Measurements from ENCODE around the gene TRPM6. TPM values are rescaled to one million over a fixed set of nuclear protein-coding genes. Genes with fewer than 3 reads are reported as not detected.

The TRPM6 gene, protein sequence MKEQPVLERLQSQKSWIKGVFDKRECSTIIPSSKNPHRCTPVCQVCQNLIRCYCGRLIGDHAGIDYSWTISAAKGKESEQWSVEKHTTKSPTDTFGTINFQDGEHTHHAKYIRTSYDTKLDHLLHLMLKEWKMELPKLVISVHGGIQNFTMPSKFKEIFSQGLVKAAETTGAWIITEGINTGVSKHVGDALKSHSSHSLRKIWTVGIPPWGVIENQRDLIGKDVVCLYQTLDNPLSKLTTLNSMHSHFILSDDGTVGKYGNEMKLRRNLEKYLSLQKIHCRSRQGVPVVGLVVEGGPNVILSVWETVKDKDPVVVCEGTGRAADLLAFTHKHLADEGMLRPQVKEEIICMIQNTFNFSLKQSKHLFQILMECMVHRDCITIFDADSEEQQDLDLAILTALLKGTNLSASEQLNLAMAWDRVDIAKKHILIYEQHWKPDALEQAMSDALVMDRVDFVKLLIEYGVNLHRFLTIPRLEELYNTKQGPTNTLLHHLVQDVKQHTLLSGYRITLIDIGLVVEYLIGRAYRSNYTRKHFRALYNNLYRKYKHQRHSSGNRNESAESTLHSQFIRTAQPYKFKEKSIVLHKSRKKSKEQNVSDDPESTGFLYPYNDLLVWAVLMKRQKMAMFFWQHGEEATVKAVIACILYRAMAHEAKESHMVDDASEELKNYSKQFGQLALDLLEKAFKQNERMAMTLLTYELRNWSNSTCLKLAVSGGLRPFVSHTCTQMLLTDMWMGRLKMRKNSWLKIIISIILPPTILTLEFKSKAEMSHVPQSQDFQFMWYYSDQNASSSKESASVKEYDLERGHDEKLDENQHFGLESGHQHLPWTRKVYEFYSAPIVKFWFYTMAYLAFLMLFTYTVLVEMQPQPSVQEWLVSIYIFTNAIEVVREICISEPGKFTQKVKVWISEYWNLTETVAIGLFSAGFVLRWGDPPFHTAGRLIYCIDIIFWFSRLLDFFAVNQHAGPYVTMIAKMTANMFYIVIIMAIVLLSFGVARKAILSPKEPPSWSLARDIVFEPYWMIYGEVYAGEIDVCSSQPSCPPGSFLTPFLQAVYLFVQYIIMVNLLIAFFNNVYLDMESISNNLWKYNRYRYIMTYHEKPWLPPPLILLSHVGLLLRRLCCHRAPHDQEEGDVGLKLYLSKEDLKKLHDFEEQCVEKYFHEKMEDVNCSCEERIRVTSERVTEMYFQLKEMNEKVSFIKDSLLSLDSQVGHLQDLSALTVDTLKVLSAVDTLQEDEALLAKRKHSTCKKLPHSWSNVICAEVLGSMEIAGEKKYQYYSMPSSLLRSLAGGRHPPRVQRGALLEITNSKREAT (N-terminal part only)
- 1.4 to 1.9 TPM (median 1.6 TPM) in 5 replicates for total RNA-seq (2022; extraction: Qiagen RNA extraction; ENCODE audit: low read depth)

DNA sequence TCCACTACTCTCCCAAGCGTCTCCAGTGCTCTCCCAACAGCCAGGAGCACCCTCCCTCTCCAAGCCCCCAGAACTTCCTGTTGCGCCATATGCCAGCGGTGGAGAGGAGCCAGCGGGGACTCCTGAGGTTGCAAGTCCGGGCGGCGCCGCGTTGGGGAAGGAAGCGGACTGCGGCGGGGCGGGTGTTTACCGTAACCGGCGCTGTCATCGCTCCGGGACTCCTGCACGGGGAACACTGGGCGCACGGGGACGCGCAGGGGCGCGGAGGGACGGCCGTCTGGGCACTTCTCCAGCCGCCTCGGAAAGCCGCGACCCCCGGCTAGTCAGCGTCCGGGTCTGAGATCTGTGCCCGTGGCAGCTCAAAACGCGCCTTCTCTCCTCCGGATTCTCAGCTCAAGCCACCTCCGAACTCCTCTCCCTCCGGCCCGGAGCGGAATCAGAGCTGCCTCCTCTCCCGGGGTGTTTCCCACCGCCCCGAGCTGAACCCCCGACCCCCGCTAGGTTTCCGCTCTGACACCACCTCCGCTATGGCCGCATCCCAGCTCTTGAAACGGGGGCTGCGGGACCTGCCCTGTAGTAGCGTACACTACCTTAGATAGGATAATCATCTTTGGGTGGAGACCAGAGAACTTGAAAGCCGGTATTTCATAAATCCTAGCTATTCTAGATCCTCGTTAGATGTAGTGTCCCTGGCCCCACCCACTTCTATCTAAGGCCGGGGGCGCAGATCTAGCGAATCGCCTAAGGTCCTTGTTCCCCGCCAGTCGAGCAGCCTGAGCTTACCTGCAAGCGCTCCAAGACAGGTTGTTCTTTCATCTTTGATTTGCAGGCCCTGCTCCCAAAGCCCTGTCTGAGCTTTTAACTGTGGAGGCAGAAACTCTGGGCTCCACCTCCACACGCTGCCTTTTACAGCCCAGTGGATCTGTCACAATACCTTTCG lies at the start of gene TRPM6:
Gene TRPM6 (minus strand): TSS at position 881 of the 940 bp plus-strand sequence. CDS start 65 bp downstream, at position 816.

Other genes with a start within 250 kb of the TRPM6 start
- gene C9orf40, start 65.0 kb upstream of the TRPM6 start, total RNA-seq (2022; extraction: Qiagen RNA extraction; ENCODE audit: low read depth) = 8.4 to 13.1 TPM (median 12.1 TPM) in 5 replicates
- gene CARNMT1, start 140.4 kb upstream of the TRPM6 start, total RNA-seq (2022; extraction: Qiagen RNA extraction; ENCODE audit: low read depth) = 7.7 to 16.2 TPM (median 13.7 TPM) in 5 replicates
- 3.6 to 6.8 TPM (median 5.1 TPM) in 5 replicates for gene NMRK1, start 200.2 kb upstream of the TRPM6 start, total RNA-seq (2022; extraction: Qiagen RNA extraction; ENCODE audit: low read depth)
- 14.7 to 21.8 TPM (median 15.6 TPM) in 5 replicates for gene OSTF1, start 200.6 kb upstream of the TRPM6 start, total RNA-seq (2022; extraction: Qiagen RNA extraction; ENCODE audit: low read depth)